ENCODE results near the gene PLEKHG4.

PLEKHG4 gene

GRCh38 chr16:67264277-67264676 lies 15.1 kb upstream of the PLEKHG4 start:
- Histone ChIP-seq H3K27ac (ENCODE audit: insufficient read depth, low read length, poor library complexity, severe bottlenecking) (no peak overlapping the region), H3K4me1 (ENCODE audit: control insufficient read depth, insufficient read depth, low read length, poor library complexity, severe bottlenecking) (no peaks in the 10 kb centered on the region), H3K27me3 (replicated peaks; ENCODE audit: control insufficient read depth, insufficient read depth, low read length, poor library complexity, severe bottlenecking) (no peaks in the 10 kb centered on the region), H3K4me3 (ENCODE audit: insufficient read depth, low read depth, low read length, poor library complexity, severe bottlenecking) (no peak overlapping the region), H3K9me3 (ENCODE audit: control insufficient read depth, low read length) (no peaks in the 10 kb centered on the region), H3K36me3 (ENCODE audit: control insufficient read depth, insufficient read depth, low read length) (no peaks in the 10 kb centered on the region)
- no peak for DNase-seq

GRCh38 chr16:67264866-67265265 lies 14.5 kb upstream of the PLEKHG4 start:
- Histone ChIP-seq H3K4me1 (ENCODE audit: control insufficient read depth, insufficient read depth, low read length, poor library complexity, severe bottlenecking) (no peaks in the 10 kb centered on the region), H3K27me3 (replicated peaks; ENCODE audit: control insufficient read depth, insufficient read depth, low read length, poor library complexity, severe bottlenecking) (no peaks in the 10 kb centered on the region), H3K9me3 (ENCODE audit: control insufficient read depth, low read length) (no peaks in the 10 kb centered on the region), H3K36me3 (ENCODE audit: control insufficient read depth, insufficient read depth, low read length) (no peaks in the 10 kb centered on the region), H3K4me3 (ENCODE audit: insufficient read depth, low read depth, low read length, poor library complexity, severe bottlenecking) (no peak overlapping the region), H3K27ac (ENCODE audit: insufficient read depth, low read length, poor library complexity, severe bottlenecking) (no peak overlapping the region)
- no peak for DNase-seq

- no peaks in the 10 kb centered on the region for H3K36me3 ChIP-seq (ENCODE audit: control insufficient read depth, insufficient read depth, low read length)
- H3K27me3 ChIP-seq (replicated peaks; ENCODE audit: control insufficient read depth, insufficient read depth, low read length, poor library complexity, severe bottlenecking) = no peaks in the 10 kb centered on the region
- DNase-seq = no peak
- no peaks in the 10 kb centered on the region for H3K4me1 ChIP-seq (ENCODE audit: control insufficient read depth, insufficient read depth, low read length, poor library complexity, severe bottlenecking)
- no peak overlapping the region for H3K4me3 ChIP-seq (ENCODE audit: insufficient read depth, low read depth, low read length, poor library complexity, severe bottlenecking)
- no peaks in the 10 kb centered on the region for H3K9me3 ChIP-seq (ENCODE audit: control insufficient read depth, low read length)
- H3K27ac ChIP-seq (ENCODE audit: insufficient read depth, low read length, poor library complexity, severe bottlenecking) = no peak overlapping the region
Observed at GRCh38 chr16:67265834-67266233, 13.5 kb upstream of the PLEKHG4 start.

- Histone ChIP-seq H3K36me3 (ENCODE audit: control insufficient read depth, insufficient read depth, low read length) (no peaks in the 10 kb centered on the region), H3K9me3 (ENCODE audit: control insufficient read depth, low read length) (no peaks in the 10 kb centered on the region), H3K27ac (ENCODE audit: insufficient read depth, low read length, poor library complexity, severe bottlenecking) (no peak overlapping the region), H3K4me1 (ENCODE audit: control insufficient read depth, insufficient read depth, low read length, poor library complexity, severe bottlenecking) (no peaks in the 10 kb centered on the region), H3K27me3 (replicated peaks; ENCODE audit: control insufficient read depth, insufficient read depth, low read length, poor library complexity, severe bottlenecking) (no peaks in the 10 kb centered on the region), H3K4me3 (ENCODE audit: insufficient read depth, low read depth, low read length, poor library complexity, severe bottlenecking) (no peak overlapping the region)
- DNase-seq = no peak
Observed at GRCh38 chr16:67268136-67268579, 11.2 kb upstream of the PLEKHG4 start.

GRCh38 chr16:67269766-67270165 lies 9.6 kb upstream of the PLEKHG4 start:
- Histone ChIP-seq H3K4me1 (ENCODE audit: control insufficient read depth, insufficient read depth, low read length, poor library complexity, severe bottlenecking) (no peaks in the 10 kb centered on the region), H3K27ac (ENCODE audit: insufficient read depth, low read length, poor library complexity, severe bottlenecking) (no peak overlapping the region), H3K4me3 (ENCODE audit: insufficient read depth, low read depth, low read length, poor library complexity, severe bottlenecking) (no peak overlapping the region), H3K27me3 (replicated peaks; ENCODE audit: control insufficient read depth, insufficient read depth, low read length, poor library complexity, severe bottlenecking) (no peaks in the 10 kb centered on the region), H3K36me3 (ENCODE audit: control insufficient read depth, insufficient read depth, low read length) (no peaks in the 10 kb centered on the region), H3K9me3 (ENCODE audit: control insufficient read depth, low read length) (no peaks in the 10 kb centered on the region)
- no peak for DNase-seq

GRCh38 chr16:67270931-67271338 lies 8.4 kb upstream of the PLEKHG4 start:
- H3K9me3 ChIP-seq (ENCODE audit: control insufficient read depth, low read length) = no peaks in the 10 kb centered on the region
- no peak overlapping the region for H3K27ac ChIP-seq (ENCODE audit: insufficient read depth, low read length, poor library complexity, severe bottlenecking)
- H3K27me3 ChIP-seq (replicated peaks; ENCODE audit: control insufficient read depth, insufficient read depth, low read length, poor library complexity, severe bottlenecking) = no peaks in the 10 kb centered on the region
- DNase-seq = no peak
- no peak overlapping the region for H3K4me3 ChIP-seq (ENCODE audit: insufficient read depth, low read depth, low read length, poor library complexity, severe bottlenecking)
- H3K4me1 ChIP-seq (ENCODE audit: control insufficient read depth, insufficient read depth, low read length, poor library complexity, severe bottlenecking) = no peaks in the 10 kb centered on the region
- H3K36me3 ChIP-seq (ENCODE audit: control insufficient read depth, insufficient read depth, low read length) = no peaks in the 10 kb centered on the region

GRCh38 chr16:67271446-67271845 lies 7.9 kb upstream of the PLEKHG4 start:
- no peak for DNase-seq
- Histone ChIP-seq H3K27me3 (replicated peaks; ENCODE audit: control insufficient read depth, insufficient read depth, low read length, poor library complexity, severe bottlenecking) (no peaks in the 10 kb centered on the region), H3K4me1 (ENCODE audit: control insufficient read depth, insufficient read depth, low read length, poor library complexity, severe bottlenecking) (no peaks in the 10 kb centered on the region), H3K9me3 (ENCODE audit: control insufficient read depth, low read length) (no peaks in the 10 kb centered on the region), H3K27ac (ENCODE audit: insufficient read depth, low read length, poor library complexity, severe bottlenecking) (no peak overlapping the region), H3K36me3 (ENCODE audit: control insufficient read depth, insufficient read depth, low read length) (peaks cover 2% of the 10 kb centered on the region), H3K4me3 (ENCODE audit: insufficient read depth, low read depth, low read length, poor library complexity, severe bottlenecking) (no peak overlapping the region)

- no peak for DNase-seq
- H3K4me3 ChIP-seq (ENCODE audit: insufficient read depth, low read depth, low read length, poor library complexity, severe bottlenecking) = no peak overlapping the region
- no peaks in the 10 kb centered on the region for H3K27me3 ChIP-seq (replicated peaks; ENCODE audit: control insufficient read depth, insufficient read depth, low read length, poor library complexity, severe bottlenecking)
- peaks cover 10% of the 10 kb centered on the region for H3K4me1 ChIP-seq (ENCODE audit: control insufficient read depth, insufficient read depth, low read length, poor library complexity, severe bottlenecking)
- H3K36me3 ChIP-seq (ENCODE audit: control insufficient read depth, insufficient read depth, low read length) = peaks cover 3% of the 10 kb centered on the region
- H3K27ac ChIP-seq (ENCODE audit: insufficient read depth, low read length, poor library complexity, severe bottlenecking) = no peak overlapping the region
- H3K9me3 ChIP-seq (ENCODE audit: control insufficient read depth, low read length) = no peaks in the 10 kb centered on the region
Observed at GRCh38 chr16:67275321-67275720, 4.0 kb upstream of the PLEKHG4 start.

- no peak for DNase-seq
- no peaks in the 10 kb centered on the region for H3K9me3 ChIP-seq (ENCODE audit: control insufficient read depth, low read length)
- peaks cover 3% of the 10 kb centered on the region for H3K36me3 ChIP-seq (ENCODE audit: control insufficient read depth, insufficient read depth, low read length)
- H3K27ac ChIP-seq (ENCODE audit: insufficient read depth, low read length, poor library complexity, severe bottlenecking) = no peak overlapping the region
- peaks cover 10% of the 10 kb centered on the region for H3K4me1 ChIP-seq (ENCODE audit: control insufficient read depth, insufficient read depth, low read length, poor library complexity, severe bottlenecking)
- no peak overlapping the region for H3K4me3 ChIP-seq (ENCODE audit: insufficient read depth, low read depth, low read length, poor library complexity, severe bottlenecking)
- H3K27me3 ChIP-seq (replicated peaks; ENCODE audit: control insufficient read depth, insufficient read depth, low read length, poor library complexity, severe bottlenecking) = no peaks in the 10 kb centered on the region
Observed at GRCh38 chr16:67277294-67277998, 1.9 kb upstream of the PLEKHG4 start.

- DNase-seq = no peak
- Histone ChIP-seq H3K27me3 (replicated peaks; ENCODE audit: control insufficient read depth, insufficient read depth, low read length, poor library complexity, severe bottlenecking) (no peaks in the 10 kb centered on the region), H3K27ac (ENCODE audit: insufficient read depth, low read length, poor library complexity, severe bottlenecking) (peak overlapping the region; percentile 32), H3K9me3 (ENCODE audit: control insufficient read depth, low read length) (no peaks in the 10 kb centered on the region), H3K4me3 (ENCODE audit: insufficient read depth, low read depth, low read length, poor library complexity, severe bottlenecking) (peak overlapping the region; percentile 67), H3K4me1 (ENCODE audit: control insufficient read depth, insufficient read depth, low read length, poor library complexity, severe bottlenecking) (peaks cover 10% of the 10 kb centered on the region), H3K36me3 (ENCODE audit: control insufficient read depth, insufficient read depth, low read length) (peaks cover 3% of the 10 kb centered on the region)
Observed at GRCh38 chr16:67277999-67278772, 1.1 kb upstream of the PLEKHG4 start.
